Thyroid gland (tissue), 4 donors: Measurements from ENCODE around the gene NMT2. TPM values are rescaled to one million over a fixed set of nuclear protein-coding genes. Genes with fewer than 3 reads are reported as not detected.

Experiments used
- DNase-seq, 2 donors: peaks; one replicate each; pipeline ENCODE4 v3.0.0-alpha.2; 2019
- H3K27ac ChIP-seq, 3 donors: fragments of 200-600 bp; sonication (generic); 1 replicate in 2 of 3; 2 replicates in 1 of 3; pipeline ENCODE4 v1.5.1; 2016 to 2019; ENCODE audit warnings: mild to moderate bottlenecking in 1 of 3, moderate library complexity in 1 of 3
- H3K27me3 ChIP-seq: fragments of 200-600 bp; sonication (generic); one replicate; pipeline ENCODE4 v1.5.1; 2019
- H3K36me3 ChIP-seq, 2 donors: fragments of 200-600 bp; sonication (generic); one replicate each; pipeline ENCODE4 v1.5.1; 2016 to 2019
- H3K4me1 ChIP-seq, 2 donors: fragments of 200-600 bp; sonication (generic); one replicate each; pipeline ENCODE4 v1.5.1; 2017 to 2019
- H3K4me3 ChIP-seq, 3 donors: fragments of 200-600 bp; sonication (generic); replicated peaks in 1 of 3; 1 replicate in 2 of 3; 2 replicates in 1 of 3; pipeline ENCODE4 v1.5.1; 2016; ENCODE audit warnings: mild to moderate bottlenecking in 1 of 3
- H3K9me3 ChIP-seq: fragments of 200-600 bp; sonication (generic); one replicate; pipeline ENCODE4 v1.5.1; 2017
- CTCF ChIP-seq, 6 experiments: fragments of 200-600 bp in 3 of 6; fragments of 450-650 bp in 3 of 6; sonication (generic) in 3 of 6; IDR thresholded peaks; one replicate each; pipeline ENCODE4 v1.5.1; 2016 to 2019; ENCODE audit warnings: antibody characterized with exemption in 6 of 6, mild to moderate bottlenecking in 2 of 6, inconsistent platforms in 1 of 6, moderate library complexity in 1 of 6
- POLR2A ChIP-seq, 2 donors: fragments of 450-650 bp; IDR thresholded peaks; one replicate each; pipeline ENCODE4 v1.6.1; 2017; ENCODE audit warnings: antibody characterized with exemption in 2 of 2, mild to moderate bottlenecking in 2 of 2, moderate library complexity in 1 of 2
- WGBS, 2 donors: methylation state at CpG; one replicate each; pipeline ENCODE4 v1.1.5; 2017; 5-methylcytosine and 5-hydroxymethylcytosine counted together
- intact Hi-C: fragments of 100-400 bp; cut with DNase I; formaldehyde crosslinking; loops from one replicate; pipeline ENCODE4 v1.15.1; 2023
- total RNA-seq, 4 donors: library from RNA; depleted of rRNA; stranded (reverse); fragments of >200 nt; gene quantifications; one replicate each; pipeline ENCODE4 v1.2.3, GENCODE V29; 2016

NMT2 gene
- total RNA-seq, 4 donors from 2014 or later = 7.1 to 16.3 (median 11.7) TPM

DNA sequence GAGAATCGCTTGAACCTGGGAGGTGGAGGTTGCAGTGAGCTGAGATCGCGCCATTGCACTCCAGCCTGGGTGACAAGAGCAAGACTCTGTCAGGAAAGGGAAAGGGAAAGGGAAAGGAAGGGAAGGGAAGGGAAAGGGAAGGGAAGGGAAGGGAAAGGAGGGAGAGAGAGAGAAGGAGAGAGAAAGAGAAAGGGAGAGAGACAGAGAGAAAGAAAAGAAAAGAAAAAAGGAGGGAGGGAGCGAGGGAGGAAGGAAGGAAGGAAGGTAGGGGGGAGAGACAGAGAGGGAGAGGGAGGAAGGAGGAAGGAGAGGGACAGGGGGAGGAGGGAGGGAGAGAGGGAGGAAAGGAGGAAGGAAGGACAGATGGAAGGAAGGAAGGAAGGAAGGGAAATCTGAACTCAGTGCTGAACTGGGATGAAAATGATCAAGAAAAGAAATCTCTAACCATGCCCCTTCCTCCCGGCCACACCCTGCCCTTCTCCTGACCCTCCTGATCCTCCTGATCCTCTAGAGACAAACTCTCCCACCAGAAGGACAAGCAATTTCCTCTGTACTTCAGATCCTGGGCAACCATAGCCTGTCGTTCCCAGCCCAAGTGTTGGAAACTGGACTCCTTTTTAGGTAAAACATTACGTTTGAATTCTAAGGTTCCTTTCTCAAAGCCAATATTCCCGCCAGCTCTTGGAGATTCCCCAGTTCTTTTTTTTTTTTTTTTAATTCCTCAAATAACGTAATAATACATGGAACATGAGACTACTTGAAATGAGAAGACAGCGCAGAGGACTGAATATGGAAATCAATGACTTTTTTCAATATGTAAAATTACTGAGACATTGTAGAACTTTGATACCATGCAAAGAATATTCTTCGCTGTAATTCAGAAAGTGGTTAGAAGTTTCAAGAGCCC, 32.1 kb downstream of the NMT2 start:
- H3K4me3 ChIP-seq = no peak overlapping the region
- peaks cover 9 to 16% of the 10 kb centered on the region in 2 donors for H3K36me3 ChIP-seq
- H3K9me3 ChIP-seq = no peaks in the 10 kb centered on the region
- no peak for DNase-seq
- 87% methylated on average over 11 of the region's 11 CpGs for WGBS, 2 donors
- H3K4me1 ChIP-seq = no peaks in the 10 kb centered on the region
- intact Hi-C loops = no loop called here
- no peaks in the 10 kb centered on the region for H3K27me3 ChIP-seq
- TF ChIP-seq POLR2A (IDR thresholded peaks at IDR 0.05) (no peak), CTCF (IDR thresholded peaks at IDR 0.05) (no peak)
- H3K27ac ChIP-seq = no peak overlapping the region

DNA sequence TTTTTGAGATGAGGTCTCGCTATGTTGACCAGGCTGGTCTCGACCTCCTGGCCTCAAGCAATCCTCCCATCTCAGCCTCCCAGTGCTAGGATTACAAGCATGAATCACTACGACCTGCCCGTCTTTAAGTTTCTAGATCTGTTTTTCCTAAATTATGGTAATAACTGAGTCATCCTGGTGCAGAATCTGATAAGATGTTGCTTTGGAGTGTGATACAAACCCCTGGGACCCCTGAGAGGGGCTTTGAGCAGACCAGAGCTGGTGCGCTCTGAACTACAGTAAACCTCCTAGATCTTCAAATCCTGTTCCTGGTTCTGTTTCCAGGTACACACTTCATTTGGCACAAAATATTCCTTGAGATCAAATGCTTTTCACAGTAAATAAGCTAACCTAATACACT, 37.2 kb downstream of the NMT2 start:
- Histone ChIP-seq H3K27ac (no peak overlapping the region), H3K4me3 (no peak overlapping the region), H3K9me3 (no peaks in the 10 kb centered on the region), H3K36me3 (peaks cover 9 to 16% of the 10 kb centered on the region in 2 donors), H3K27me3 (no peaks in the 10 kb centered on the region), H3K4me1 (no peaks in the 10 kb centered on the region)
- WGBS, 2 donors = 98% methylated on average over 5 of the region's 5 CpGs
- DNase-seq = no peak
- intact Hi-C loops = no loop called here
- TF ChIP-seq CTCF (IDR thresholded peaks at IDR 0.05) = no peak
- TF ChIP-seq POLR2A (IDR thresholded peaks at IDR 0.05) = no peak

DNA sequence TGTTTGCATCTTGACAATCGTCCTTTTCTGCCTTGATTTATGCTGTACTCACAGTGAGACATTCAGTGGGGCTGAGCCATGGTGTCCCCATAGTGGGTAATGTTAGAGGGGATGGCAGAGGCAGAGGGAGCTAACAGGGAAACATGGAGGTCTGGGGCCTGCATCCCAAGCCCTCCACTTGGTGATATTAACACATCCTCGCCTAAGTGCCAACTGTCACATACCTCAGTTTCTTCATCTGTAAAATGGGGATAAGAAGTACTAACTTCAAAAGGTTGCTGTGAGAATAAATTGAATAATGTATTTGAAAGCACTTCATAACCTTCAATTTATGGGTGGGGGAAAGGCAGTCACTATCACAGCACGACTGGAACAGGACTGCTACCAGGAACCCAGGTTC, 43.6 kb downstream of the NMT2 start:
- DNase-seq = no peak
- no peak overlapping the region for H3K4me3 ChIP-seq
- no peak overlapping the region for H3K27ac ChIP-seq
- no peaks in the 10 kb centered on the region for H3K27me3 ChIP-seq
- no peaks in the 10 kb centered on the region for H3K4me1 ChIP-seq
- 91 to 93% methylated on average over 3 of the region's 3 CpGs for WGBS, 2 donors
- TF ChIP-seq POLR2A (IDR thresholded peaks at IDR 0.05) (no peak), CTCF (IDR thresholded peaks at IDR 0.05) (no peak)
- intact Hi-C loops = no loop called here
- no peaks in the 10 kb centered on the region for H3K9me3 ChIP-seq
- H3K36me3 ChIP-seq = peaks cover 0 to 5% of the 10 kb centered on the region in 2 donors

DNA sequence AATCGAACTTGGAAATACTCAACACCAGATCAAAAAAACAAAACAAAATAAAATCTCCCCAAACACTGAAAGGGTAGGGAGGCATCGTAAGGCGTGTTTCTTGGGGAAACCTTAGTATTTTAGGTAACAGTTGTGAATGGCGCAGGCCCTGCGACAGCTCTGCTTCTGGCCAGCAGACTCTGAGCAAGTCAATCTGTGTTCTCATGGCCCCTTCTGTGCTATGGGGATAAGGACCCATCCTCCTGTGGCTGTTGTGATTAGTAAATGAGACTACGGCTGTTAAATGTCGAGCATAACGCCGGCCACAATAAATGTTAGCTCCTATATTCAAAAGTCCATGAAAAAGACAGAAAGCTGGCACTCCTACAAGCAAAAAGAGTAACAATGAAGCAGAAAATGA, 44.3 kb downstream of the NMT2 start:
- H3K4me3 ChIP-seq = no peak overlapping the region
- H3K27me3 ChIP-seq = no peaks in the 10 kb centered on the region
- TF ChIP-seq POLR2A (IDR thresholded peaks at IDR 0.05) = no peak
- TF ChIP-seq CTCF (IDR thresholded peaks at IDR 0.05) = no peak
- H3K4me1 ChIP-seq = no peaks in the 10 kb centered on the region
- DNase-seq = no peak
- WGBS, 2 donors = 94 to 96% methylated on average over 9 of the region's 9 CpGs
- intact Hi-C loops = no loop called here
- no peak overlapping the region for H3K27ac ChIP-seq
- peaks cover 4 to 8% of the 10 kb centered on the region in 2 donors for H3K36me3 ChIP-seq
- H3K9me3 ChIP-seq = no peaks in the 10 kb centered on the region

DNA sequence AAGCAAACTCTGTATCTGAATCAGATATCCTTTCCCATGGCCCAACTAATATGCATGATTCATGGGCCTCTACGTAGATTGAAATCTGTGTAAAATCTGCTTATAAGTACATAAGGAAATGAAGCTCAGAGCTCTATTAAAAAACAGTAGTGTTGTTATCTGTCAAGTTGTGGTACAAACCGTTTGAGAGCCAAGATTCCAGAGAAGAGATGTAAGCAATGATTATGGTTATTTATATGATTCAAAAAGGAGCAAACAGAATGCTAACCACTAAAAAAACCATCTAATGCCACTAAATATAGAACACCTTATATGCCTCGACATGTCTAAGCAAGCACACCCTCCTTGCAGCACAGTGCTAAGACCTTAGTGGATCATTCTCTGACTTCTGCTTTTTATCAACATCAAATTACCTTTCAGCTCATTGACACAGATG, 44.7 kb downstream of the NMT2 start:
- no peaks in the 10 kb centered on the region for H3K4me1 ChIP-seq
- WGBS, 2 donors = 80 to 81% methylated on average over 3 of the region's 3 CpGs
- no peaks in the 10 kb centered on the region for H3K9me3 ChIP-seq
- no peak overlapping the region for H3K27ac ChIP-seq
- H3K4me3 ChIP-seq = no peak overlapping the region
- no peaks in the 10 kb centered on the region for H3K27me3 ChIP-seq
- H3K36me3 ChIP-seq = peaks cover 8% of the 10 kb centered on the region in 2 donors
- intact Hi-C loops = no loop called here
- TF ChIP-seq CTCF (IDR thresholded peaks at IDR 0.05) (no peak), POLR2A (IDR thresholded peaks at IDR 0.05) (no peak)
- DNase-seq = no peak
